Measurements from ENCODE around the gene CXorf58. TPM values are rescaled to one million over a fixed set of nuclear protein-coding genes. Genes with fewer than 3 reads are reported as not detected.

CXorf58 gene
- total and polyA plus RNA-seq, 2 of the 8 experiments (the other 6 are each of a cell fraction or from before 2014, with no cell fraction given) = 0.05 TPM; not detected in 1

- no peaks in the 10 kb centered on the region; the same call in 1 of the 2 replicates for H3K79me1 ChIP-seq (ENCODE audit: low read depth, low read length)
- peak; percentile 94 for FAIRE-seq
- peak overlapping the region; percentile 2 to 49; a peak in 2 of 4 replicates for H3K4me2 ChIP-seq (ENCODE audit: insufficient read depth in 1 of 2, low read depth in 2 of 2, low read length in 2 of 2)
- H2BK12ac ChIP-seq (ENCODE audit: low read depth, low read length) = 0 out of 2 replicates have a peak overlapping the region, but pooled peaks have one; percentile 75
- no peak overlapping the region for H2BK5ac ChIP-seq (ENCODE audit: low read depth, low read length)
- no peak overlapping the region for H3K4ac ChIP-seq (replicated peaks; ENCODE audit: insufficient read length, low read depth, low read length)
- no peak overlapping the region for H2BK15ac ChIP-seq (ENCODE audit: low read length)
- CTCF ChIA-PET (ENCODE audit: partially characterized antibody) = no interaction called here
- no peak overlapping the region; the same call in 1 of the 2 replicates for H3K18ac ChIP-seq (ENCODE audit: extremely low read depth, low read length)
- H4K20me1 ChIP-seq (replicated peaks in 1 of 2; ENCODE audit: control insufficient read depth in 1 of 2, insufficient read depth in 2 of 2, low read length in 2 of 2) = no peaks in the 10 kb centered on the region
- H3K4me3 ChIP-seq (ENCODE audit: extremely low read depth in 1 of 4, insufficient read depth in 2 of 4, low read depth in 3 of 4, low read length in 4 of 4) = peak overlapping the region in 1 of 4 experiments; percentile 11; a peak in 1 of 8 replicates
- H2BK120ac ChIP-seq (replicated peaks; ENCODE audit: low read depth, low read length) = no peak overlapping the region
- H2BK20ac ChIP-seq (ENCODE audit: low read length) = 0 out of 2 replicates have a peak overlapping the region, but pooled peaks have one; percentile 72
- POLR2A ChIA-PET (ENCODE audit: partially characterized antibody) = interaction anchor here (1.4 to 1.5 kb wide), 3 partner anchors 10 to 45 kb away, joined by 3 read pairs; no protein-coding TSS in a partner anchor
- no peak overlapping the region for H4K5ac ChIP-seq (ENCODE audit: insufficient read length, low read depth, low read length)
- no peaks in the 10 kb centered on the region for H3K23me2 ChIP-seq (ENCODE audit: low read depth, low read length)
- no peak overlapping the region for H3K23ac ChIP-seq (ENCODE audit: insufficient read length)
- WGBS, 2 experiments (ENCODE audit: extremely low coverage in 1 of 2, insufficient coverage in 1 of 2, insufficient read length in 1 of 2, insufficient replicate concordance in 2 of 2, low coverage in 1 of 2, low lambda C conversion rate in 2 of 2, missing lambda C conversion rate in 1 of 2) = 96% methylated on average over 2 of the region's 2 CpGs; no CpG with 5 or more reads in 1 of the 2 experiments
- no peak overlapping the region for H3K56ac ChIP-seq (replicated peaks; ENCODE audit: insufficient read length, low read depth, low read length)
- no peak for DNase-seq (ENCODE audit: low read depth in 1 of 2, low spot score in 2 of 2)
- H4K8ac ChIP-seq (ENCODE audit: extremely low read depth, insufficient read depth, low read length) = no peak overlapping the region
- no peak overlapping the region for H3K14ac ChIP-seq (ENCODE audit: insufficient read length)
- no peak overlapping the region for H2AK5ac ChIP-seq (ENCODE audit: low read depth, low read length)
- H3K9ac ChIP-seq (replicated peaks in 1 of 4; ENCODE audit: extremely low read depth in 1 of 4, low read depth in 3 of 4, low read length in 3 of 4) = no peak overlapping the region
- H3K27ac ChIP-seq (ENCODE audit: low read depth, low read length) = no peak overlapping the region; the same call in 1 of the 2 replicates
- peaks cover 0 to 7% (median 4%) of the 10 kb centered on the region in 4 experiments; a peak in 4 of 7 replicates for H3K4me1 ChIP-seq (replicated peaks in 1 of 4; ENCODE audit: control insufficient read depth in 3 of 4, insufficient read depth in 4 of 4, low read length in 3 of 4)
- no peaks in the 10 kb centered on the region for H3K79me2 ChIP-seq (ENCODE audit: control insufficient read depth in 1 of 2, insufficient read depth in 2 of 2, low read length in 2 of 2)
- H3K9me3 ChIP-seq (ENCODE audit: insufficient read depth in 2 of 2, low read depth in 1 of 2, low read length in 1 of 2) = no peaks in the 10 kb centered on the region
- no peak overlapping the region for H2AFZ ChIP-seq (ENCODE audit: low read length)
- H3K27me3 ChIP-seq (replicated peaks in 1 of 4; ENCODE audit: control insufficient read depth in 3 of 4, extremely low read depth in 1 of 4, insufficient read depth in 3 of 4, low read length in 3 of 4) = no peaks in the 10 kb centered on the region
- H4K91ac ChIP-seq (replicated peaks; ENCODE audit: insufficient read length, low read length) = no peak overlapping the region
- H3K36me3 ChIP-seq (ENCODE audit: control insufficient read depth in 2 of 4, insufficient read depth in 4 of 4, low read length in 3 of 4) = peaks cover 0 to 1% (median 0%) of the 10 kb centered on the region in 4 experiments; a peak in 2 of 8 replicates
- TF ChIP-seq USF2 (IDR thresholded peaks at IDR 0.05; ENCODE audit: low read length) = no peak
- no peak for TF ChIP-seq NANOG (IDR thresholded peaks at IDR 0.05; ENCODE audit: insufficient read depth, low read depth, low read length, poor library complexity, severe bottlenecking)
- no peak for TF ChIP-seq SP2 (IDR thresholded peaks at IDR 0.05; ENCODE audit: low read length)
- no peak for TF ChIP-seq CTCF (IDR thresholded peaks at IDR 0.05; ENCODE audit: control extremely low read depth in 1 of 3, insufficient read depth in 1 of 3, low read depth in 1 of 3, low read length in 3 of 3)
- TF ChIP-seq POLR2A (IDR thresholded peaks at IDR 0.05; ENCODE audit: control extremely low read depth in 1 of 2, low read depth in 2 of 2, low read length in 2 of 2) = no peak
- no peak for TF ChIP-seq KDM5A (IDR thresholded peaks at IDR 0.05; ENCODE audit: low read length)
- TF ChIP-seq EGR1 (IDR thresholded peaks at IDR 0.05; ENCODE audit: borderline replicate concordance, low read depth, low read length) = no peak
- no peak for TF ChIP-seq MAX (IDR thresholded peaks at IDR 0.05)
- no peak for TF ChIP-seq CBX5 (IDR thresholded peaks at IDR 0.05; ENCODE audit: low read depth, low read length)
- no peak for TF ChIP-seq JUND (IDR thresholded peaks at IDR 0.05; ENCODE audit: low read length)
Observed at GRCh38 chrX:23981711-23982110, 73.9 kb downstream of the CXorf58 start.
